OCI-LY3 (cell line): ENCODE measurements around the gene WWOX.

Experiments
- H2AFZ ChIP-seq: fragments of 200-600, 300-600 bp; shearing (Covaris generic); 2 replicates; pipeline ENCODE4 v1.6.0; 2014; ENCODE audit warnings: antibody characterized with exemption, low read depth, low read length
- H3K27ac ChIP-seq: fragments of 200-600, 300-600 bp; sonication (generic); 2 replicates; pipeline ENCODE4 v1.5.1; 2014; ENCODE audit warnings: mild to moderate bottlenecking, low read length, moderate library complexity, mixed read lengths
- H3K27me3 ChIP-seq: fragments of 200-600, 300-600 bp; sonication (generic); 2 replicates; pipeline ENCODE4 v1.6.1; 2014; ENCODE audit warnings: low read depth, low read length, mixed read lengths
- H3K36me3 ChIP-seq: fragments of 200-600, 300-600 bp; sonication (generic); replicated peaks from 2 replicates; pipeline ENCODE3; 2014; ENCODE audit warnings: low read depth, low read length, mixed read lengths
- H3K4me1 ChIP-seq: fragments of 300-600, 200-600 bp; sonication (generic); 2 replicates; pipeline ENCODE4 v1.6.1; 2014; ENCODE audit warnings: low read length, mixed read lengths
- H3K4me2 ChIP-seq: fragments of 200-600, 300-600 bp; sonication (generic); 2 replicates; pipeline ENCODE4 v1.6.1; 2014; ENCODE audit warnings: low read length, mixed read lengths
- H3K4me3 ChIP-seq: fragments of 300-600, 200-600 bp; sonication (generic); 2 replicates; pipeline ENCODE4 v1.5.1; 2014; ENCODE audit warnings: antibody characterized with exemption, mild to moderate bottlenecking, low read length, moderate library complexity
- H3K79me2 ChIP-seq: fragments of 300-600, 200-600 bp; shearing (Covaris generic); 2 replicates; pipeline ENCODE4 v1.6.1; 2014; ENCODE audit warnings: mild to moderate bottlenecking, low read length, mixed read lengths
- H3K9ac ChIP-seq: fragments of 300-600, 200-600 bp; shearing (Covaris generic); 2 replicates; pipeline ENCODE4 v1.6.0; 2014; ENCODE audit warnings: mild to moderate bottlenecking, low read length, moderate library complexity
- H3K9me3 ChIP-seq: fragments of 200-600, 300-600 bp; shearing (Covaris generic); 2 replicates; pipeline ENCODE4 v1.6.1; 2014; ENCODE audit warnings: low read length, mixed read lengths; ENCODE audit not compliant: insufficient read depth
- H4K20me1 ChIP-seq: fragments of 200-600, 300-600 bp; sonication (generic); 2 replicates; pipeline ENCODE4 v1.6.1; 2016; ENCODE audit warnings: low read length, mixed read lengths; ENCODE audit not compliant: insufficient read depth
- CTCF ChIP-seq: fragments of 200-600, 300-600 bp; sonication (generic); IDR thresholded peaks from 2 replicates; pipeline ENCODE4 v1.5.1; 2014; ENCODE audit warnings: antibody characterized with exemption, low read length, low read depth
- EZH2phosphoT487 ChIP-seq: fragments of 200-600 bp; shearing (Covaris generic); IDR thresholded peaks from 2 replicates; pipeline ENCODE4 v1.6.1; 2018; ENCODE audit warnings: antibody characterized with exemption, mixed run types, low read depth

WWOX gene

GRCh38 chr16:79100447-79100846 is 1001.0 kb downstream of the WWOX start:
- Histone ChIP-seq H3K9me3 (no peaks in the 10 kb centered on the region), H3K4me2 (no peak overlapping the region), H3K27ac (no peak overlapping the region), H3K27me3 (peaks cover 43% of the 10 kb centered on the region), H3K36me3 (no peaks in the 10 kb centered on the region), H3K79me2 (no peaks in the 10 kb centered on the region), H4K20me1 (no peaks in the 10 kb centered on the region), H2AFZ (no peak overlapping the region), H3K4me1 (no peaks in the 10 kb centered on the region), H3K4me3 (no peak overlapping the region), H3K9ac (no peak overlapping the region)
- no peak for TF ChIP-seq EZH2phosphoT487
- no peak for TF ChIP-seq CTCF

- no peaks in the 10 kb centered on the region for H3K36me3 ChIP-seq
- no peaks in the 10 kb centered on the region for H3K79me2 ChIP-seq
- H4K20me1 ChIP-seq: no peaks in the 10 kb centered on the region
- no peak overlapping the region for H3K27ac ChIP-seq
- H3K4me2 ChIP-seq: no peak overlapping the region
- H3K27me3 ChIP-seq: peaks cover 43% of the 10 kb centered on the region
- H3K4me3 ChIP-seq: no peak overlapping the region
- no peaks in the 10 kb centered on the region for H3K4me1 ChIP-seq
- no peaks in the 10 kb centered on the region for H3K9me3 ChIP-seq
- no peak overlapping the region for H3K9ac ChIP-seq
- no peak for TF ChIP-seq CTCF
- no peak for TF ChIP-seq EZH2phosphoT487
- H2AFZ ChIP-seq: no peak overlapping the region
These were observed 1002.0 kb downstream of the WWOX start for GRCh38 chr16:79101491-79101890.

GRCh38 chr16:79104567-79104966 is 1005.1 kb downstream of the WWOX start:
- H2AFZ ChIP-seq: no peak overlapping the region
- H3K9me3 ChIP-seq: no peaks in the 10 kb centered on the region
- no peak overlapping the region for H3K9ac ChIP-seq
- H4K20me1 ChIP-seq: no peaks in the 10 kb centered on the region
- no peak overlapping the region for H3K4me3 ChIP-seq
- H3K27me3 ChIP-seq: peaks cover 42% of the 10 kb centered on the region
- no peaks in the 10 kb centered on the region for H3K79me2 ChIP-seq
- TF ChIP-seq CTCF (no peak), EZH2phosphoT487 (no peak)
- H3K4me2 ChIP-seq: no peak overlapping the region
- H3K4me1 ChIP-seq: no peaks in the 10 kb centered on the region
- no peaks in the 10 kb centered on the region for H3K36me3 ChIP-seq
- no peak overlapping the region for H3K27ac ChIP-seq

- Histone ChIP-seq H3K27me3 (peaks cover 37% of the 10 kb centered on the region), H3K36me3 (no peaks in the 10 kb centered on the region), H3K9me3 (no peaks in the 10 kb centered on the region), H3K79me2 (no peaks in the 10 kb centered on the region), H3K4me1 (no peaks in the 10 kb centered on the region), H3K4me2 (no peak overlapping the region), H3K27ac (no peak overlapping the region), H3K9ac (no peak overlapping the region), H4K20me1 (no peaks in the 10 kb centered on the region), H3K4me3 (no peak overlapping the region), H2AFZ (no peak overlapping the region)
- TF ChIP-seq CTCF (no peak), EZH2phosphoT487 (no peak)
These were observed 1007.8 kb downstream of the WWOX start for GRCh38 chr16:79107301-79107700.
